Esophagus muscularis mucosa (tissue), 4 donors: Measurements from ENCODE around the gene FAM227A. TPM values are rescaled to one million over a fixed set of nuclear protein-coding genes. Genes with fewer than 3 reads are reported as not detected.

Experiments
- DNase-seq: peaks from one replicate; pipeline ENCODE4 v3.0.0-alpha.2; 2017; ENCODE audit errors: extremely low spot score
- H3K27ac ChIP-seq, 4 donors: fragments of 200-600 bp; sonication (generic); replicated peaks in 1 of 4; 1 replicate in 3 of 4; 2 replicates in 1 of 4; pipeline ENCODE4 v1.5.1; 2016 to 2019; ENCODE audit warnings: mild to moderate bottlenecking in 1 of 4
- H3K27me3 ChIP-seq, 4 donors: fragments of 200-600 bp; sonication (generic); one replicate each; pipeline versions ENCODE4 v1.5.1 to v1.6.0; 2016 to 2019
- H3K36me3 ChIP-seq, 4 donors: fragments of 200-600 bp; sonication (generic); one replicate each; pipeline ENCODE4 v1.5.1; 2016 to 2019
- H3K4me1 ChIP-seq, 4 donors: fragments of 200-600 bp; sonication (generic); one replicate each; pipeline ENCODE4 v1.5.1; 2016 to 2019
- H3K4me3 ChIP-seq, 4 donors: fragments of 200-600 bp; sonication (generic); 1 replicate in 2 of 4; 2 replicates in 2 of 4; pipeline ENCODE4 v1.5.1; 2016 to 2019; ENCODE audit warnings: mild to moderate bottlenecking in 4 of 4, moderate library complexity in 1 of 4
- H3K9me3 ChIP-seq, 4 donors: fragments of 200-600 bp; sonication (generic); 1 replicate in 3 of 4; 2 replicates in 1 of 4; pipeline ENCODE4 v1.5.1; 2016 to 2019
- CTCF ChIP-seq, 3 experiments: fragments of 200-600 bp in 2 of 3; fragments of 450-650 bp in 1 of 3; sonication (generic) in 2 of 3; IDR thresholded peaks; one replicate each; pipeline ENCODE4 v1.5.1; 2017 to 2019; ENCODE audit warnings: antibody characterized with exemption in 3 of 3, mild to moderate bottlenecking in 2 of 3, moderate library complexity in 1 of 3
- EP300 ChIP-seq: sonication (generic); formaldehyde crosslinking; IDR thresholded peaks from one replicate; pipeline ENCODE4 v1.6.1; 2017; ENCODE audit warnings: antibody characterized with exemption
- POLR2A ChIP-seq: fragments of 450-650 bp; IDR thresholded peaks from one replicate; pipeline ENCODE4 v1.6.1; 2017; ENCODE audit warnings: antibody characterized with exemption, moderate library complexity, mild to moderate bottlenecking, low read depth
- POLR2AphosphoS5 ChIP-seq, 2 donors: sonication (generic); formaldehyde crosslinking; IDR thresholded peaks; one replicate each; pipeline ENCODE4 v1.6.1; 2017; ENCODE audit warnings: antibody characterized with exemption in 2 of 2
- WGBS: methylation state at CpG from one replicate; pipeline ENCODE4 v1.1.5; 2018; 5-methylcytosine and 5-hydroxymethylcytosine counted together
- intact Hi-C: fragments of 100-400 bp; cut with DNase I; formaldehyde crosslinking; loops from one replicate; pipeline ENCODE4 v1.15.1; 2023
- total RNA-seq, 4 donors: library from RNA; depleted of rRNA; stranded (reverse); fragments of >200 nt; gene quantifications; one replicate each; pipeline versions ENCODE4 v1.1.0 to v1.2.1, GENCODE V29; 2016

Gene FAM227A
- total RNA-seq, 4 donors from 2014 or later, result 0.33 to 2.9 (median 0.86) TPM

- DNase-seq, result peak; percentile 96
- no peaks in the 10 kb centered on the region for H3K9me3 ChIP-seq
- intact Hi-C loops, result no loop called here
- TF ChIP-seq POLR2A, result no peak
- TF ChIP-seq EP300, result no peak
- peak; percentile 59 to 85 (median 84) for TF ChIP-seq CTCF (IDR thresholded peaks at IDR 0.05)
- TF ChIP-seq POLR2AphosphoS5 (IDR thresholded peaks at IDR 0.05), result peak; percentile 80 to 97
- H3K4me1 ChIP-seq, result peaks cover 18 to 22% (median 20%) of the 10 kb centered on the region in 4 donors
- under 1% methylated on average over 9 of the region's 60 CpGs for WGBS
- no peaks in the 10 kb centered on the region for H3K27me3 ChIP-seq
- H3K4me3 ChIP-seq, result peak within 1 kb of the TSS; percentile 85 to 99 (median 97)
- H3K27ac ChIP-seq, result peak within 1 kb of the TSS; percentile 73 to 80 (median 78)
- peaks cover 26 to 37% (median 37%) of the 10 kb centered on the region in 4 donors for H3K36me3 ChIP-seq
Measured at GRCh38 chr22:38681582-38682335, 25.6 kb upstream of the FAM227A start, which contains the start of gene TOMM22. Gene TOMM22, plus strand, starts transcription at chr22:38681957. Its CDS starts 22 bp downstream, at chr22:38681979.

DNA sequence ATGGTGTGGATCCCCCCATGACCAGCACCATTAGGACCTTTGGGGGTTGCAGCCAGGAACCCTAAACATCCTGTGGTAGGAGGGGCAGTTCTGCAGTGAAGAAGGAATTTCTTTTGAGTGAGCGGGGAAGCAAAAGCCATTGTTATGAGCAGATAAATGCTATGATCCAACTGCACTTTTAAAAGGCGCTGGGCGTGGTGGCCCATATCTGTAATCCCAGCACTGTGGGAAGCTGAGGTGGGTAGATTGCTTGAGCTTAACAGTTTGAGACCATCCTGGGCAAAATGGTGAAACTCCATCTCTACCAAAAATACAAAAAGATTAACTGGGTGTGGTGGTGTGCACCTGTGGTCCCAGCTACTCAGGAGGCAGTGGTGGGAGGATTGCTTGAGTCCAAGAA lies 19.6 kb upstream of the FAM227A start:
- H3K36me3 ChIP-seq, result peaks cover 23 to 33% (median 31%) of the 10 kb centered on the region in 4 donors
- WGBS, result 98% methylated on average over 3 of the region's 3 CpGs
- no peak overlapping the region for H3K4me3 ChIP-seq
- no peaks in the 10 kb centered on the region for H3K27me3 ChIP-seq
- H3K9me3 ChIP-seq, result no peaks in the 10 kb centered on the region
- H3K4me1 ChIP-seq, result no peaks in the 10 kb centered on the region
- intact Hi-C loops, result no loop called here
- no peak for DNase-seq
- no peak overlapping the region for H3K27ac ChIP-seq
- no peak for TF ChIP-seq CTCF (IDR thresholded peaks at IDR 0.05)
- no peak for TF ChIP-seq POLR2AphosphoS5 (IDR thresholded peaks at IDR 0.05)
- no peak for TF ChIP-seq POLR2A
- TF ChIP-seq EP300, result no peak

GRCh38 chr22:38674888-38675287 lies 18.7 kb upstream of the FAM227A start:
- Histone ChIP-seq H3K9me3 (no peaks in the 10 kb centered on the region), H3K36me3 (peaks cover 26 to 39% (median 34%) of the 10 kb centered on the region in 4 donors), H3K27ac (no peak overlapping the region), H3K4me3 (no peak overlapping the region), H3K4me1 (no peaks in the 10 kb centered on the region), H3K27me3 (no peaks in the 10 kb centered on the region)
- no peak for TF ChIP-seq EP300
- TF ChIP-seq CTCF (IDR thresholded peaks at IDR 0.05), result no peak
- intact Hi-C loops, result no loop called here
- no peak for DNase-seq
- WGBS, result 71% methylated on average over 5 of the region's 5 CpGs

DNA sequence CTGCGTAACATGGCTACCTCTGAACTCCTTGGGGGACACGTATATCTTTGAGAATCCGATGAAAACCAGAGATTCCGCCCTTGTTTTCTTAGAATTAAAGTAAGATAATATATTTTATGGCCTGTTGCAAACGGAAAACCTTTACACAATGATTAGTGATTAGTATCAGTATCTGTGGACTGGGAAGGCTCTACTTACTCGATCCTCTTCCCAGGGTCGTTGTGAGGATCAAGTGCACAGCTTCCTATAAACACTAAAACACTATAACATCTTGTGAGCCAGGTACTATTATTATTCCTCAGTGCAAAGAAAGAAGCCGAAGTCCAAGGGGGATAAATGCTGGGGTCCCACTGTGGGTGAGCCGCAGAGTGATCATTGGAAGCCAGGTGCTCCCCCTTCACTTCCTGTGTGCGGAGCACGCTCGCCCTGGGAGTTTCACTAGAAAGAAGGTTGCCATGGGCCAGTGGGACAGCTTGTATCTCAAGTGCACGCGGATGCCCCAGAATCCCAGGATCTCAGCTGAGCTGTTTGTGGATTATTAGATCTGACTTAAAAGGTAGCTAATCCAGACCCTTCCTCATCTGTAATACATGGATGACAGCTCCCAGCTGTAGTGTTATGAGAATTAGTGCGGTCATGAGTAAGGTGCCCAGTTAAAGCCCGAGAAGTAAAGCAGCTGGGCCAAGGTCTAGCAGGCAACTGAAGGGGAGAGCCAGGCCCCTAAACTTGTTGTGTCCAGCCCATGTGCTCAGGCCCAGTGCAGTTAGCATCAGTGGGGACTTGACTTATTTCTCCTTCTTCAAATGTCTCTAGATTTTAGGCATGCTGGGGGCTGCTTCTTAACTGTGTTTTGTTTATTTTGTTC lies 1.1 kb upstream of the FAM227A start:
- Histone ChIP-seq H3K4me3 (peak overlapping the region; percentile 83 to 96 (median 88)), H3K27ac (peak overlapping the region; percentile 85 to 90 (median 89)), H3K9me3 (no peaks in the 10 kb centered on the region), H3K4me1 (peaks cover 16 to 30% (median 22%) of the 10 kb centered on the region in 4 donors), H3K27me3 (no peaks in the 10 kb centered on the region), H3K36me3 (peaks cover 0 to 16% (median 9%) of the 10 kb centered on the region in 4 donors)
- TF ChIP-seq POLR2A (no peak), CTCF (IDR thresholded peaks at IDR 0.05) (no peak), POLR2AphosphoS5 (IDR thresholded peaks at IDR 0.05) (no peak), EP300 (no peak)
- 3% methylated on average over 14 of the region's 16 CpGs for WGBS
- intact Hi-C loops, result no loop called here
- DNase-seq, result no peak
